Stimulated activated naive CD8-positive, alpha-beta T cell treated with anti-CD3 and anti-CD28 coated beads, Interleukin-15, Interleukin-2, amounts not matched to agents 100 U/mL and 50 U/mL, for 24 hours (primary cell): ENCODE data around the gene MPHOSPH10.
"Not testable (repeated sequence)": the region's sequence is repeated elsewhere in the genome, so short reads cannot be mapped to it uniquely, and the experiment has no call there.

Experiments
- ATAC-seq: fragments of 150-1000 bp; cut with Tn5 transposase; one replicate; pipeline ENCODE4 v1.10.0; 2021
- DNase-seq: peaks from one replicate; pipeline ENCODE4 v3.0.0; 2021

MPHOSPH10 gene, protein sequence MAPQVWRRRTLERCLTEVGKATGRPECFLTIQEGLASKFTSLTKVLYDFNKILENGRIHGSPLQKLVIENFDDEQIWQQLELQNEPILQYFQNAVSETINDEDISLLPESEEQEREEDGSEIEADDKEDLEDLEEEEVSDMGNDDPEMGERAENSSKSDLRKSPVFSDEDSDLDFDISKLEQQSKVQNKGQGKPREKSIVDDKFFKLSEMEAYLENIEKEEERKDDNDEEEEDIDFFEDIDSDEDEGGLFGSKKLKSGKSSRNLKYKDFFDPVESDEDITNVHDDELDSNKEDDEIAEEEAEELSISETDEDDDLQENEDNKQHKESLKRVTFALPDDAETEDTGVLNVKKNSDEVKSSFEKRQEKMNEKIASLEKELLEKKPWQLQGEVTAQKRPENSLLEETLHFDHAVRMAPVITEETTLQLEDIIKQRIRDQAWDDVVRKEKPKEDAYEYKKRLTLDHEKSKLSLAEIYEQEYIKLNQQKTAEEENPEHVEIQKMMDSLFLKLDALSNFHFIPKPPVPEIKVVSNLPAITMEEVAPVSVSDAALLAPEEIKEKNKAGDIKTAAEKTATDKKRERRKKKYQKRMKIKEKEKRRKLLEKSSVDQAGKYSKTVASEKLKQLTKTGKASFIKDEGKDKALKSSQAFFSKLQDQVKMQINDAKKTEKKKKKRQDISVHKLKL

DNA sequence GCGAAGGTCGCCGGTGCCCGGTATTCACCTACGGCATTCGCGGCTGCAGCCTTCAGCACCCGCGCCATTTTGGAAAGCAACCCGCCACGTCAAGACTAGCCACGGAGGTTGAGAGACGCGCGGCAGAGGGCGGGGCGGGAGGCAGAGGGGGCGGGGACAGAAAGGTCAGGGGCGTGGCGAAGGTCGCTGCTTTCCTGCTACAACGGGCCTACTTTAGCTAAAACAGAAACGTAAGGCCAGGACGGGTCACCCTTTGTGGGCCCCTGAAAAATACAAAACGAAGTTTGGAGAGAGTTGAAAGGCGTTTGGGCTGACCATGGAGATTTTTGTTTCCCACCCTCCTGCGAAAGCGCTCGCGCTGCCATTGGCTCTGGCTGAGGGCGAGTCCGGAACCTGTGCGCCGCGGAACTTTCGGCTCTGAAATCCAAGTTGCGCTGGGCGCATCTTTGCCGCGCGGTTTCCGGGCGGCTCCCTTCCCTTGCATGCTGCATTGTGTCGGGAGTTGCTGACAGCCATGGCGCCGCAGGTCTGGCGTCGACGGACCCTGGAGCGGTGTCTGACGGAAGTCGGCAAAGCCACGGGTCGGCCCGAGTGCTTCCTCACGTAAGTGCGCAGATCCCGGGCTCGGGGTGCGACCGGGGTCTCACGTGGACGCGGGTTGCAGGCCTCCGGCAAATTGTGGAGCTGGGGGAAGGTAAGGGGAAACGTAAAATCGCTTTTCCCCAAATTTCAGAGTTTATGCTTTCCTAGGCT is at the start of gene MPHOSPH10, which contains the start of gene MCEE:
Gene MPHOSPH10, plus strand, starts transcription at position 483 of the 753 bp plus-strand sequence. Its CDS starts 32 bp downstream, at position 515.
Gene MCEE, minus strand, starts transcription at position 78 of the 753 bp plus-strand sequence. Its CDS starts 10 bp downstream, at position 68.
- peak; percentile 98 for ATAC-seq

DNA sequence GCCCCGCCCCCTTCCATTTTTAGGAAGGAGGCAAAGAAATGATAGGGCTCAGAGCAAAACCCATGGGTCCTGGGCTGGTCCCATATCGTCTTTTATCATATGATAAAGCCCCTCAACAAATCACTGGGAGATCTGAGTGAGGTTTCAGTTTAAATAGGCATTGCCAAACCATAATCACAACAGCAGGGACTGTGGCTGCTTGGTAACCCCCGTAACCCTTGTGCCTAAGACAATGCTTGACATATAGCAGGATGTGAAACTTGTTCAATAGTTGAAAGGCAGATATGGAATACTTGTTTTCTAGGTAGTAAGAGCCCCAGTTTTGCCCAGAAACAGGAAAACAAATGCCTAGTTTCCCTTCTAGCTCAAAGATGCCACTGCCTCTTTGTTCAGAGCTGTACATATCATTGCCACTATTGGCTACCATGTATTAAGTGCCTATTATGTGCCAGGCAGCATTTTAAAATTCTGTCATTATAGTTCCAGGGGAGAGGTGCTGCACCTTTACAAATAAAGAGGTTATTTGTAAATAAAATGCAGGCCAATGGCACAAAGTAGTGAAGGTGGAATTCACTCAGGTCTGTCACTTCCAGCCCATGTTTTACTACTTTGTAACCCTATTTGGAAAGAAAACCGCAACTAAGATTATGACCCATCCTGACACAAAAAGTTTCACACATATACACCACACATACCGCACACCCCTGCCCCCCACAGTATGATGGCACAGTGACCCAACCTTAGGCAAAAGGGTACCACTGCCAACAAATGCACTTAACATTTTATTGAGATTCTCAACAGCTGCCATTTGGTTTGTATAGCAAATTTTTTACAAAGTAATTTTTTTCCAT is 47.8 kb upstream of the MPHOSPH10 start:
- ATAC-seq (peak; percentile 89), DNase-seq (peak; percentile 68)

More for the DNA sequence above, at the start of gene MPHOSPH10, which contains the start of gene MCEE:
- DNase-seq = peak; percentile 90

DNA sequence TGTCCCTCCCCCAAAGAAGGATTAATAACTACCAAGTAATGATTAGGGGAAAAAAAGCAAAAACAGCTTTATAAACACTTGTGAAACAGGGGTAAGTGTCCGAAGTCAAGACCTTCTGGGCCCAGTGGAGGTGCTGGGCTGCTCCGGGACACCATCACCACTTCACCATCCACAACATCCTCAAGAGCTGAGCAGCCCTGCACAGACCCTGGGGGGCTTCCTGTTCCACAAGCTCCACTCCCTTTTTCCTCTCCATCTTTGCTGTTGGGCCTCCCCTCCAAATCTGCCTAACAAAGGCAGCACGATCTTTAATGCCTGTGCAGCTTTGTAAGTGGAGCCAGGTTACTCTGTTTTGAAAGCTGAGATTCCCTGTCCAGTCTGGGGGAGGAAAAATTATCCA is 47.1 kb upstream of the MPHOSPH10 start:
- ATAC-seq, DNase-seq: not testable (repeated sequence)

DNA sequence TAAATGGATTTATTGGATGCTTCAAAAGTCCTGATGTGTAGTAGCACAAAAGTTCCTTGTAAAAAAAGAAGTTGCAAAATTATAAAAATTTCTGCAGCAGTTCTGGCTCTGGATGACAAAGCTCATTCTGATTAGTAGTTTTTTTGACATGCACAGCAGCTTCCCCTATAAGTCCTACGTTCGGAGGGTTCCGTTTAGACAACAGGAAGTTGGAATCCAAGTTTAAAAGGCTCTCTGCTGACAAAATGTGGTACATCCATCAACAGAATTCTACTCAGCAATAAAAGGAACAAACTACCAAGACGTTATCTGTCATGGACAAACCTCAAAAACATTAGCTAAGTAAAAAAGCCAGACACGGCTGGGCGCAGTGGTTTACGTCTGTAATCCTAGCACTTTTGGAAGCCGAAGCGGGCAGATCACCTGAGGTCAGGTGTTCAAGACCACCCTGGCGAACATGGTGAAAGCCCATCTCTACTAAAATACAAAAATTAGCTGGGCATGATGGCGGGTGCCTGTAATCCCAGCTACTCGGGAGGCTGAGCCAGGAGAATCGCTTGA is 46.6 kb upstream of the MPHOSPH10 start:
- DNase-seq, ATAC-seq: not testable (repeated sequence)

DNA sequence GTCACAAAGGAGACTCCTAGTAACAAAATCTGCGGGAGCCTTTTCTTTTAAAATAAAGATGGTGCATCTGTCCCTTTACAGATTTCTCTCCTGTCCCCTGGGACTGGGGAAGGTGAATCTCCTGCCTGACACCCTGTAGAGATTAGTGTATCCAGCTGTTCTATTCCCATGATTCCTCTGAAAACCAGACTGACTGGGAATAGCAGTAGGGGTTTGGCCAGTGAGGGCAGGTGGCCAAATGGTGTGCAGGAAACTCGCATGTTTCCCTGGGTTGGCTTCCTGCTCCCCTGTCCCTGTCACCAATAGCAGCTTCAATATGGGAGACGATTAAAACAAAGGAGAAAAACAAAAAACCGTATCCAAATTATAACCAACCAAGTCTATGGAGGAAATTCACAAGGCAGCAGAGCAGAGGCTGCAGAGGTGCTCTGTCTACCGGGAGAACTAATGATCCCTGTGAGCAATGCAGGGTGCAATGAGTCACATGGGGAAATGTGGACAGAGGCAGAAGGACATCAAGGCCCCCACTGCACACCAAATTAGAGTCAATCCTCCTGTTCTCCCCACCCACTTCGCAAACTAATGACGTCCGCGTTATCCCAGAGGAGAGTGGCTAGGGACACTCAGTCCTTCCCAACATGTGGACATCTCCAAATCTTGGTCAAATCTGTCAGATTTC is 45.0 kb upstream of the MPHOSPH10 start:
- DNase-seq, ATAC-seq: not testable (repeated sequence)

DNA sequence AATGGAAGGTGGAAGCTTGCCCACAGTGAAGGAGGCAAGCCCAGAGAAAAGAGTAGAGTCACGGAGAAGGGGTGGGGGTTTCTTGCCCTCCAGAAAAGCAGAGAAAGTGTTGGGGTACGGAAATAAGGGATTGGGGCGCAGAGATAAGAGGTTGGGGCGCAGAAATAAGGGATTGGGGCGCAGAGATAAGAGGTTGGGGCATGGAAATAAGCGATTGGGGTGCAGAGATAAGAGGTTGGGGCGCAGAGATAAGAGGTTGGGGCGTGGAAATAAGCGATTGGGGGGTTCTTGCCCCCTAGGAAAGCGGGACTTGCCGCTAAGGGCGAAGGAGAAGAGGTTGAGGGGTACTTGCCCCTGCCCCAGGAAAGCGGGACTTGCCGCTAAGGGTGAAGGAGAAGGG is 41.0 kb upstream of the MPHOSPH10 start:
- DNase-seq, ATAC-seq: not testable (repeated sequence)

DNA sequence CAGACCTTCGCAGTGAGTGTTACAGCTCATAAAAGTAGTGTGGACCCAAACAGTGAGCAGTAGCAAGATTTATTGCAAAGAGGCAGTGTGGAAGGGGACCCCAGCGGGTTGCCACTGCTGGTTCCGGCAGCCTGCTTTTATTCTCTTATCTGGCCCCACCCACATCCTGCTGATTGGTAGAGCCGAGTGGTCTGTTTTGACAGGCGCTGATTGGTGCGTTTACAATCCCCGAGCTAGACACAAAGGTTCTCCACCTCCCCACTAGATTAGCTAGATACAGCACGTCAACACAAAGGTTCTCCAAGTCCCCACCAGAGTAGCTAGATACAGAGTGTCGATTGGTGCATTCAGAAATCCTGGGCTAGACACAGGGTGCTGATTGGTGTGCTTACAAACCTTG is 38.6 kb upstream of the MPHOSPH10 start:
- not testable (repeated sequence) for ATAC-seq

DNA sequence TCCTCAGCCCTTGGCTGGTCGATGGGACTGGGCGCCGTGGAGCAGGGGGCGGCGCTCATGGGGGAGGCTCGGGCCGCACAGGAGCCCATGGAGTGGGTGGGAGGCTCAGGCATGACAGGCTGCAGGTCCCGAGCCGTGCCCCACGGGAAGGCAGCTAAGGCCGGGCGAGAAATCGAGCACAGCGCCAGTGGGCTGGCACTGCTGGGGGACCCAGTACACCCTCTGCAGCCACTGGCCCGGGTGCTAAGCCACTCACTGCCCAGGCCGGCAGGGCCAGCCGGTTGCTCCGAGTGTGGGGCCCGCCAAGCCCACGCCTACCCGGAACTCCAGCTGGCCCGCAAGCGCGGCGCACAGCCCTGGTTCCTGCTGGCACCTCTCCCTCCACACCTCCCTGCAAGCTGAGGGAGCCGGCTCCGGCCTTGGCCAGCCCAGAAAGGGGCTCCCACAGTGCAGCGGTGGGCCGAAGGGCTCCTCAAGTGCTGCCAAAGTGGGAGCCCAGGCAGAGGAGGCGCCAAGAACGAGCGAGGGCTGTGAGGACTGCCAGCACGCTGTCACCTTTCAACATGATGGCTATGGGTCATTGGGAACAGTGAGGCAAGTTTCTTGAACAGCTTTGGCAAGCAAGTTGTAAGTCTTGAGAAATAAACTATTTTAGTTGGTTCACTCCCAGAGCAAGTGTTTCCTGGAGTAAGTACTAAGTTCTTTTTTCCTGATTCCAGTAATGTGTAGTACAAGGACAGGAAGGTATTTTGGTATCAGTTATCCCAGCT is 37.8 kb upstream of the MPHOSPH10 start:
- DNase-seq, ATAC-seq: not testable (repeated sequence)

More for the DNA sequence above, 38.6 kb upstream of the MPHOSPH10 start:
- DNase-seq = not testable (repeated sequence)

DNA sequence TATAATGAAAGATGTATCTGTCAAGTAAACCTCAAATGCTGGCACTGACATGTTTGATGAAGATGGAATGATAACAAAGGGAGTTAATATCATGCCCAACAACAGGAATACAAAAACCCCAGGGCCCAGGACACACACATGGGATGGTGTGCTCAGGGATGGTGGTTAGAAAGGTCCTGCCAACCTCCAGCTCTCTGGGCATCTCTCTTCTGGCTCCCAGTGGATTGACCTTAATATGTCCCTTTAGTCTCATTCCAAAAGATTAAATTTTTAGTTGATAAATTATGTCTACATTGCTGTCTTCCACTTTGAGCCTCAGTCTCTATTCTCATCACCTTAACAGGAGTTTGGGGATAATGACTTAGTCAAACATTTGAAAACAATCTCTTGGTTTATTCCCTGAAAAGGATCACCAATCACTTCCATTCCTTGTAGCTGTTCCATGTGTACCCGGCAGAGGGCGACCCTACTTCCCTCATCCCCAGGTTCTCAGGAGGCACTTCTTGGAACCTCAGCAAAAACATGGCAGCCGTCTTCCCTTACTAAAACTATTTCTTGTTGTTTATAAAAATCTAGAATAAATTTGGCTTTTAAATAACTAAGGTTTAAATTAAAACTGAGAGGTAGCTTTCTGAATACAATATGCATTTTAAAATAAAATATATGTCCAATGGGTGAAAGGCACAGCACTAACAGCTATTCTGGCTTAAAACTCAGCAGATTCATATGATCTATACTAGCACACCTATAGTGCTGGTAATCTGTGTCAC is 30.1 kb upstream of the MPHOSPH10 start:
- DNase-seq (peak; percentile 64), ATAC-seq (peak; percentile 63)

DNA sequence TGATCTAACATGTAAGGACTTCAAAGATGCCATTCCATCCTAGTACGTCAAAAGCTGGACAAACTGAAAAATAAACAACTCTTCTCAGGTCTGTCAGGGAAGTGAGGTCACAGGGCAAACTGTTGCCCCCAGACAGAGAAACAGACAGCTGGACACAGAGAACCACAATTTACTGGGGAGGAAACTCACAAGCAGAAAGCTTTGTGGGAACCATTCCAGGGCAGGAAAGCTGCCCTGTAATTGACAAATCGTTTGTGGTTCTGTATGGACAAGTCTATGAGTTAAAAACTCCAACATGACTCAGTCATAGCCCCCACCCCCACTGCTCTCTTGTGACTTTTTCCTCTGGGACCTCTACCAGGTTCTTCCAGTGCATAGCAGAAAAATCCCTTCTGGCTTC is 28.8 kb upstream of the MPHOSPH10 start:
- ATAC-seq (no peak), DNase-seq (no peak)

DNA sequence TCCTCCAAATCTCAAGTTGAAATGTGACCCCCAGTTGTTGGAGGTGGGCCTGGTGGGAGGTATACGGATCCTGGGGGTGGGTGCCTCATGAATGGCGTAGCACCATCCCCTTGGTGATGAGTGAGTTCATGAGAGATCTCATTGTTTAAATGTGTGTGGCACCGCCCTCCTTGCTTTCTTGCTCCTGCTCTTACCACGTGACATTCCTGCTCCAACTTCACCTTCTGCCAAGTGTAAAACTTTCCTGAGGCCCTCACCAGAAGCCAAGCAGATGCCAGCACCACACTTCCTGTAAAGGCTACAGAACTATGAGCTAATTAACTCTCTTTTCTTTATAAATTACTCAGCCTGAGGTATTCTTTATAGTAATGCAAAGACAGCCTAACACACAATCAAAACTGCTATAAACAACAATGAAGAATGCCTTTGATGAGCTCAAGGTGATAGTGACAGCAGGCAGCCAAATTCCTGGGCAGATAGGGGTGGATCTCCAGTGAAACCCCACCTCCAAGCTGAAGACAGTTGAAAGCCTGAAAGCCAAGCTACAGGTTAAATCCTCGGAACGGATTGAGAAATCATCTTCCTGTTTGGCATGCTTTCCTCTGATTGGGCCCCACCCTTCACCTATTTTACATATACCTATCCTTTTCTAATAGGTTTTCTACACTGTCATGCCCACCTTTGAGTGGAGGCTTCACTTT is 27.3 kb upstream of the MPHOSPH10 start:
- ATAC-seq (no peak), DNase-seq (no peak)

DNA sequence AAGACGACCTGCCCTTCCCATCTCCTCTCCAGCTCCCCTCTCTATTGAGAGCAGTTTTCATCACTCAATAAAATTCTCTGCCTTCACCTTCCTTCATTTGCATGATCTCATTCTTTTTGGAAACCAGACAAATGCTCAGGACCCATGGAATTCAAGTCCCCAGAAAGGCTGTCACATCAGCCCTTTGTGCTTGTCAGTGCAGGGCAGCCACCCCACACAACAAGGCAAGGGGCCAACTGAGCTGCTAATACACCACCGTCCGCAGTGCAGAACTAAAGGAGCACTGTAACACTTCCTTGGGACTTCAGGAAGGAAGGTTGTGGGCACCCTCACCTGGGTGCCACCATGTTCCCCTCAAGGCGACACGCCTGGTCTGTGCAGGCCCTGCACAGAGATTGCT is 26.6 kb upstream of the MPHOSPH10 start:
- ATAC-seq (no peak), DNase-seq (no peak)

DNA sequence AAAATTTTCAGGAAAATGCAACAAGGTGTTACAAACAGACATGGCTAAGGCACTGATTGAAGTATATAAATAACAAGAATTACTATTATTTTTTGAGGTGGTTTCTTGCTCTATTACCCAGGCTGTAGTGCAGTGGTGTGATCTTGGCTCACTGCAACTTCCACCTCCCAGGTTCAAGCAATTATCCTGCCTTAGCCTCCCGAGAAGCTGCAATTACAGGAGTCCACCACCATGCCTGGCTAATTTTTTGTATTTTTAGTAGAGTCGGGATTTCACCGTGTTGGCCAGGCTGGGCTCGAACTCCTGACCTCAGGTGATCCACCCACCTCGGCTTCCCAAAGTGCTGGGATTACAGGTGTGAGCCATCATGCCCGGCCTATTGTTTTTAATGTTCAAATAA is 24.0 kb upstream of the MPHOSPH10 start:
- not testable (repeated sequence) for ATAC-seq, DNase-seq

DNA sequence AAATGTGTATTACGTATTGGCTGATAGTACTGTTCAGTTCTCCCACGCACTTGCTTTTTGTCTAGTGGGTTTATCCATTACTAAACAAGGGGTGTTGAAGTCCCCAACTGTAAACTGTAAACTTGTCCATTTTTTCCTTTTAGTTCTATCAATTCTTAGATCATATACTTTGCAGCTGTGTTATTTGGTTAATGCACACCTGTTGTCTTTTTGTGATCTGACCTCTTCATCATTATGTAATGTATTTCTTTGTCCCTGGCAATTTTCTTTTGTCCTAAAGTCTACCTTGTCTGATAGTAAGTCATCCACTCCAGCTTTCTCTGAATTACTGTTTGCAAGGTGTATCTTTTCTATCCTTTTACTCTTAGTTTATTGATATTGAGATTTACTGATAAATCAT is 22.3 kb upstream of the MPHOSPH10 start:
- ATAC-seq (no peak), DNase-seq (no peak)

DNA sequence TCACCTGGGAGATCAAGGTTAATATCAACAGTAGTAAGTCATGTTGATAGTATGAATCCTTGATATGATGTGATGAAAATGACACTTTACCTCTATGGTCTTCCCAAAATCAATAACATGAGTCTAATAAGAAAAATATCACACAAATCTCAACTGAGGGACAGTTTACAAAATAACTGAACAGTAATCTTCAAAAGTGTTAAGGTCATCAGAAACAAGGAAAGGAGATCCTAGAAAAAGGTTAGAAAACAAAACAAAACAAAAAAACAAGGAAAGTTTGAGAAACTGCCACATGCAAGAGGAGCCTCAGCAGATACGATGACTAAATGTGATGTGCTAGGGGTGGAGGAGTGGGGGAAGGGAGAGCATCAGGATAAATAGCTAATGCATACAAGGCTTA is 16.6 kb upstream of the MPHOSPH10 start:
- DNase-seq (no peak), ATAC-seq (no peak)

DNA sequence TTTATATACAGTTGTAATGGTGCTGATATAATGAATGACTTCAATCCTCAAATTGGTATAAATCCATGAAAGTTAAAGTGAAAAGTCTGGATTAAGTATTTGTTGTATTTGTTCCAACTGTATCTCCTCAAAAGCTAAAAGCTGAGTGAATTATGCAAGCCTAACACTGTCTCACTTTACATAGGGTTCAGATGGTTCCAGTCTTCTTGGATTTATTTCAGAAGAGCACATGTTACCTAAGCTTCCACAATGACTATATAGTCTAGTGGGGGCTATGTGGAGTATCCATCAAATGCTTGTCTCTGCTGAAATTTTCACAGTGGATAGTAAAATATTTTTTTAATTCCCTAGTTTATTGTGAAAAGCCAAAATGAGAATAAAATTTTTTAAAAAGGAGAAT is 13.4 kb upstream of the MPHOSPH10 start:
- ATAC-seq (no peak), DNase-seq (no peak)

DNA sequence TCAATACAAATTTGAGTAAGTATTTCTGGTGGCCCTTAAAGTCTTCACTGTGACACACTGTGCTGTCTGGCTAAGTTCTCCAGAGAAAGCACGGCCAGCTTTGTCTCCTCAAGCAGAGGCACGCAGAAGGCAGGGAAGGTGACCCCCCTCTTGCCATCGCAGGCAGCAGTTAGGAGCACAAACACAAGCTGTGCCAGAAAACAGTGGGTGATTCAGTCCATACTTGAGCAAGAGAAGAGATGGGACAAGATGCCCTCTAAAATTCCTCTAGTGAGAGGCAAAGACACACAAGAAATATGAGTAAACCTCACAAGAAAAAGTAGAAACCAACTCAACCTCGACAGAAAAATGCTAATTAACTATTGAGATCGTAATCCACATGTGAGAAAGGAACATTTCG is 10.2 kb upstream of the MPHOSPH10 start:
- ATAC-seq (no peak), DNase-seq (no peak)

DNA sequence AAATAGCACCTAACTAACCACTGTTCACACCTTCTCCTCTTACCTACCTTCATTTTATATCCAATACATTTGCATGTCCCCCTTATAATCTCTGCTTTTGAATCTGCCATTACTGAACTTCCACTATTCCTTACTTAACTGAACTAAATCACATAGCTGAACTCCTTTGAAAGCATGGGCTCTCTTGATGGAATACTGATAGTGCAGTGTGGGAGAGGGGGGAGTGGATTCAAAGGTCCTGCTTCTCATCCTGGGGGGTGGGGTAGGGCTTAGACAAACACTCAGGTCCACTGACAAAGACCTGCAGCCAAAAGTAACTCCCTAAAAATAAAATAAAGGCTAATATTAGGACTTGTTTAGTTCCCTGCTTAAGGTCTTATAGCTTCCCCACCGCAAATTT is 9.0 kb upstream of the MPHOSPH10 start:
- ATAC-seq = no peak
- no peak for DNase-seq
